ENCODE data around the gene TRPV4. TPM values are rescaled to one million over a fixed set of nuclear protein-coding genes. Genes with fewer than 3 reads are reported as not detected.

The TRPV4 gene
- total RNA-seq, 1 experiment from 2014 or later: 0.44 TPM

- ChIA-PET POLR2A (interaction anchor here (0.6 kb wide), 1 partner anchor 367 kb away, joined by 3 read pairs; no protein-coding TSS in a partner anchor), CTCF (interaction anchor here (1.3 kb wide), 1 partner anchor 12 kb away, joined by 3 read pairs; no protein-coding TSS in a partner anchor)
- no peaks in the 10 kb centered on the region for H3K4me1 ChIP-seq (ENCODE audit: control insufficient read depth, insufficient read depth, low read length)
- in situ Hi-C loops (cut with HindIII; ENCODE audit: low pct_unique_long_range_greater_than_20kb, low sequenced_read_pairs) (no loop called here), intact Hi-C loops (cut with micrococcal nuclease; ENCODE audit: unreplicated experiment) (no loop called here)
- peak overlapping the region in 1 of 2 experiments; percentile 33; a peak in 2 of 4 replicates for H3K4me3 ChIP-seq (ENCODE audit: low read depth in 2 of 2, low read length in 2 of 2)
- H3K9me3 ChIP-seq (ENCODE audit: control insufficient read depth, insufficient read depth, low read depth, low read length): no peaks in the 10 kb centered on the region
- ATAC-seq (no peak), DNase-seq (ENCODE audit: low read depth, low spot score) (no peak)
- TF ChIP-seq TCF7L2 (IDR thresholded peaks at IDR 0.05; ENCODE audit: low read depth, low read length): no peak
- TF ChIP-seq CTCF (IDR thresholded peaks at IDR 0.05): no peak
- no peak for TF ChIP-seq SIN3A (IDR thresholded peaks at IDR 0.05; ENCODE audit: borderline replicate concordance, insufficient read depth, low read depth, low read length)
- TF ChIP-seq REST (IDR thresholded peaks at IDR 0.05; ENCODE audit: insufficient read depth in 1 of 2, low read depth in 2 of 2, low read length in 1 of 2): no peak
- TF ChIP-seq POLR2AphosphoS5 (IDR thresholded peaks at IDR 0.05; ENCODE audit: low read depth, low read length): no peak
- no peaks in the 10 kb centered on the region for H3K27me3 ChIP-seq (ENCODE audit: control insufficient read depth, insufficient read depth, low read length)
- no TSS peak for BruUV-seq (replicated peaks)
- no peak overlapping the region for H3K27ac ChIP-seq (ENCODE audit: low read length)
- H3K36me3 ChIP-seq (ENCODE audit: control insufficient read depth, insufficient read depth, low read length): no peaks in the 10 kb centered on the region
Observed at GRCh38 chr12:109832541-109833306, 474 bp downstream of the TRPV4 start.

- POLR2A ChIA-PET: interaction anchor here (0.6 kb wide), 1 partner anchor 206 kb away, joined by 7 read pairs; no protein-coding TSS in a partner anchor
- no peak overlapping the region for H3K27ac ChIP-seq (ENCODE audit: low read length)
- no peaks in the 10 kb centered on the region for H3K4me1 ChIP-seq (ENCODE audit: control insufficient read depth, insufficient read depth, low read length)
- H3K27me3 ChIP-seq (ENCODE audit: control insufficient read depth, insufficient read depth, low read length): no peaks in the 10 kb centered on the region
- DNase-seq (ENCODE audit: low read depth, low spot score): no peak
- no peaks in the 10 kb centered on the region for H3K9me3 ChIP-seq (ENCODE audit: control insufficient read depth, insufficient read depth, low read depth, low read length)
- H3K4me3 ChIP-seq (ENCODE audit: low read depth in 2 of 2, low read length in 2 of 2): no peak overlapping the region
- TF ChIP-seq POLR2AphosphoS5 (IDR thresholded peaks at IDR 0.05; ENCODE audit: low read depth, low read length) (no peak), CTCF (IDR thresholded peaks at IDR 0.05) (no peak), REST (IDR thresholded peaks at IDR 0.05; ENCODE audit: insufficient read depth in 1 of 2, low read depth in 2 of 2, low read length in 1 of 2) (no peak), SIN3A (IDR thresholded peaks at IDR 0.05; ENCODE audit: borderline replicate concordance, insufficient read depth, low read depth, low read length) (no peak), TCF7L2 (IDR thresholded peaks at IDR 0.05; ENCODE audit: low read depth, low read length) (no peak)
- H3K36me3 ChIP-seq (ENCODE audit: control insufficient read depth, insufficient read depth, low read length): no peaks in the 10 kb centered on the region
- ATAC-seq: no peak
- CTCF ChIA-PET: interaction anchor here (1.3 kb wide), 1 partner anchor 13 kb away, joined by 3 read pairs; no protein-coding TSS in a partner anchor
- no TSS peak for BruUV-seq (replicated peaks)
- in situ Hi-C loops (cut with HindIII; ENCODE audit: low pct_unique_long_range_greater_than_20kb, low sequenced_read_pairs) (no loop called here), intact Hi-C loops (cut with micrococcal nuclease; ENCODE audit: unreplicated experiment) (no loop called here)
Observed at GRCh38 chr12:109831929-109832328, 1.3 kb downstream of the TRPV4 start.

All from Panc1 (cell line).